HG02981 (cell line): ENCODE results near the gene TMC8.
"Not testable (repeated sequence)": the region's sequence is repeated elsewhere in the genome, so short reads cannot be mapped to it uniquely, and the experiment has no call there.

Source experiments
- ATAC-seq: cut with Tn5 transposase; IDR thresholded peaks from one replicate; pipeline ENCODE4 v1.9.1; 2021; ENCODE audit warnings: mild to moderate bottlenecking, moderate library complexity; ENCODE audit not compliant: unreplicated experiment

TMC8 gene

DNA sequence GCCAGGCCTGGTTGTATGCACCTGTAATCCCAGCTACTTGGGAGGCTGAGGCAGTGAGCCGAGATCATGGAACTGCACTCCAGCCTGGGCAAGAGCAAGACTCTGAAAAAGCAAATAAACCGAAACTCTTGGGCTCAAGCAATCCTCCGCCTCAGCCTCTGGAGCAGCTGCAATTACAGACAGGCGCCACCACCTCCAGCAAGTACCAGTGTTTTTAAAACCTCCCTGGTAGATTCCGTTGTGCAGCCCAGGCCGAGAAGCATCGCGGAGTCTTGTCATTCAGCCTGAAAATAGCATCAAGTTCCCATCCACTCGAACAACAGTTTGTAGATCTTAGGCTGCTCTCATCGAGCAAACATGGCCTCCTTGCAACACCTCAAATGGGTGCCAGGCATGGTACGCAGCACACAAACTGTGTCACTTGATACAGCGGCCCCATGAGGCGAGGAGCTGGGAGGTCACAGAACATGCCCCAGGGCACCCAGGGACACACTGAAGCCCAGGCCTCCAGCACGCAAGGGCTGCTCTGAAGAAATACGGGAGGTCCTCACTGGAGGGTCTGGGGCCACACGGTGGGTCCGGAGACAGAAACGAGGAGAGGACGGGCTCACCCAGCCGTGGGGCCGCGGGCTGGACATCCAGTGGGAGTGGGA, 20.1 kb upstream of the TMC8 start:
- no peak for ATAC-seq

DNA sequence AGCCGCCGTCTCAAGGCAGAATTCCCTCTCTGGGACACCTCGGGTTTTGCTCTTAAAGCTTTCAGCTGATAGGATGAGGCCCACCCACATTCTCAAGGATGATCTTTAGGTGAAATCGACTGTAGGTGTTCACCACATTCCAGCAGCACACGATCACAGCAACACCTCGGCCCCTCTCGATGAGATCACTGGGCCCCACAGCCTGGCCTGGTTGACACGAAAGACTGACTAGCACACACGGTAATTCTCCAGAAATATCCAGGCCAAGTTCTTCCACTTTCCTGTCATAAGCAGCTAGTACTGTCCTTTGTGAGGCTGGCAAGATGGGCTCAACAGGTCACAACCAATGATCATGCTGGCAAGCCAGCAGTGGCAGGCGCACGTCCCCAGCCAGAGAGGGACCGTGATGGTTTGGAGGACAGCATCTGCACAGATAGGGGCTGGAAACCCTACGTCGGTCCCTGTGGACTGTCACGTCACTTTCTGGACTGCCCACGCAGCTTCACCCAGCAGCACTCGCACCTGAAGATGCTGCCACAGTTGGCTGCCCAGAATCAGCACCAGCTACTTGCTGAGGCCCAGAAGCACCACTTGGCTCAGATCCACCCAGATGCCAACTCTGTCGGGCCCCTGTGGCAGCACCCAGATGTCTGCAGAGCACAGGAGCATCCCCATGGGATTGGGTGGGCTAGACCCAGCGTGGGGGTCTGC, 19.4 kb upstream of the TMC8 start:
- no peak for ATAC-seq

DNA sequence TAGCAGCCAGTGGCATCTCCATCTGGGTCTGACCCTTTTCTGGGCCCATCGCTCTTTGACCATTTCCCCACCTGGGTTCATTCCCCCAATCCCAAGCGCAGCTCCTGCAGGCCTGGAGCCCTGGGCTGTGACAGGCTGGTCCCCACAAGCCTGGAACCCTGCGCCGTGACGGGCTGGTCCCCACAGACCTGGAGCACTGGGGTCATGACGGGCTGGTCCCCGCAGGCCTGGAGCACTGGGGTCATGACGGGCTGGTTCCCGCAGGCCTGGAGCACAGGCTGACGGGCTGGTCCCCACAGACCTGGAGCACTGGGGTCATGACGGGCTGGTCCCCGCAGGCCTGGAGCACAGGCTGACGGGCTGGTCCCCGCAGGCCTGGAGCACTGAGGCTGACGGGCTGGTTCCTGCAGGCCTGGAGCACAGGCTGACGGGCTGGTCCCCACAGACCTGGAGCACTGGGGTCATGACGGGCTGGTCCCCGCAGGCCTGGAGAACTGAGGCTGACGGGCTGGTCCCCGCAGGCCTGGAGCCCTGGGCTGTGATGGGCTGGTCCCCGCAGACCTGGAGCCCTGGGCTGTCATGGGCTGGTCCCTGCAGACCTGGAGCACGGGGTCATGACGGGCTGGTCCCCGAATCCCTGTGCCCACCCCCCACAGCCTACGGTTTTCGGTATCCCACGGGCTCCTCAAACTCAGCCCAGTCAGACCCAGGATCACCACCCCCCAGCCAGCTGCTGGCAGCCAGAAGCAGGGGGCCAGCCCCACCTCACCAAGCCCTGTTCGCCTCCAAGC, 18.6 kb upstream of the TMC8 start:
- no peak for ATAC-seq

DNA sequence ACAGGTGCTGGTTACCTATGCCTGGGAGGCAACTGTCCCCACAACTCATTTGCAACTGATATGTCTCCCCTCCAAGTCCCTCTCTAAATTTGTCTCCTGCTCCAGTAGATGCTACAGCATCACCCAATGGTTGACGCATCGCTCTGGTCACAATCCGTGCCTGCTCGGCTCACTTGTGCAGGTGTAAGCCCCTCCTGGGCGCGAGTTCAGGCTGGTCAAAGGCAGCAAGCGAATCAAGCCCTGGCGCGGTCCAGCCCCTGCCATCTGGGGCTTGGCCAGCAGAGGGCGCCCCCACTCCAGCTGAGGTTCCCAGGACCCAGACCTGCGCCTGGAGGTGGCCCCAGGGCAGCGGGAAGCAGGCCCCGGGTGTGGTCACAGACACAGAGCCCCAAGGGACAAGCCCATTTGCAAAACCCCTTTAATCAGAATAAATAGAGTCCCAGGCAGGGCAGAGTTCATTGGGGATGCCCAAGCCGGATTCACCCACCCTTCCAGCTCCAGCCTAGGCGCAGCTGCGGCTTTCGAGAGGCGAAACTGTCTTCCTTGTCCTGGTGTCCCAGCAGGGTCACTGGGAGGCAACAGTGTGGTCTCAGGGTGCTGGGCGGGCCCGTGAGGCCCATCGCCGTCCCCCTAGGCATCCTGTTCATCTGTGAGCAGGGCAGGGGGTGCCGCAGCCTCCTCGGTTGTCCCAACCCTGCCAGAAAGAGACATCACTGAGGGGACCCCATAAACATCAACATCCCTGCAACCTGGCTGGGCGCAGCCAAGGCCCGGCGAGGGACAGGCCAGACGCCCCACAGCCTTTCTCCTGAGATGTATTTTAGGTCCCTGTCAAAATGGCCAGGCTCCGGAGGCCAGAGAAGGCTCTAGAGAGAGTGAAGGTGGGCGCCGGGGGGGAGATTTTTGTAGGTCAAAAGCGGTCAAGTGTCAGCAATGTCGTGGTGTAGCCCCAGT, 17.8 kb upstream of the TMC8 start:
- no peak for ATAC-seq

DNA sequence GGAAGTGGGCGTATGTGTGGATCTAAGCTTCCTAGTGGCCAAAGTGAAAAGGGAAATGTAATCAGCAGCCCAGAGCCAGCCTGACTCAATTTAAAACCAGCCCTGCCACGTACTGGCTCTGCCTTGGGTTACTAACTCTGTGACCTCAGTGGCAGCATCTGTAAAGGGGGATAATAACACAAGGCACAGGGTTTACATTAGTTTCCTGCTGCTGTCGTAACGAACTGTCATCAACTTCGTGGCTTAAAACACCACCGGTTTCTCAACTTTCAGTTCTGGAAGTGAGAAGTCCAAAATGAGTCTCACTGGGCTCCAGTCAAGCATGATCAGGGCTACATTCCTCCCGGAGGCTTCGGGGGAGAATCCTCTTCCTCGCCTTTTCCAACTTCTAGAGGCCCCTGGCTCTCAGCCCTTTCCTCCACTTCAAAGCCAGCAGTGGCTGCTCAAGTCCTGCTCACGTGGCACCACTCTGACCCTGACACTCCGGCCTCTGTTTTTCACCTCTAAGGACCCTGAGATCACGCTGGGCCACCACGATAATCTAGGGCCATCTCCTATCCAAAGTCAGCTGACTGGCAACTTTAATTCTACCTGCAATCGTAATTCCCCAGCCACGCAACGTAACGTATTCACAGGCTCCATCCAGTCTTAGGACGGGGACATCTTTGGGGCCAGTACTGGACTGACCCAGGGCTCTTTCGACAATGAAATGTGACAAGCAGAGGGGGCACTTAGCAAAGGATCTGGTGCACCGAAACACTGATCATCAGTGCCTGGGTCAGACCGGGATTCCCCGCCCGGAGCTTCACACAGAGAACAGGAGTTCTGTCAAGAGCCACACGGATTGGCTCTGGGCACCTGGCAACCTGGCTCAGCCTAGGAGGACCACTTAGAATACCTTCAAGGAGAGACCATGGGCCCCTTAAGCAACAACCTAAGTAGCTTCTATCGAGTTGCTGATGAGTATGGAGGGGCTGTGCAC, 16.5 kb upstream of the TMC8 start:
- no peak for ATAC-seq

DNA sequence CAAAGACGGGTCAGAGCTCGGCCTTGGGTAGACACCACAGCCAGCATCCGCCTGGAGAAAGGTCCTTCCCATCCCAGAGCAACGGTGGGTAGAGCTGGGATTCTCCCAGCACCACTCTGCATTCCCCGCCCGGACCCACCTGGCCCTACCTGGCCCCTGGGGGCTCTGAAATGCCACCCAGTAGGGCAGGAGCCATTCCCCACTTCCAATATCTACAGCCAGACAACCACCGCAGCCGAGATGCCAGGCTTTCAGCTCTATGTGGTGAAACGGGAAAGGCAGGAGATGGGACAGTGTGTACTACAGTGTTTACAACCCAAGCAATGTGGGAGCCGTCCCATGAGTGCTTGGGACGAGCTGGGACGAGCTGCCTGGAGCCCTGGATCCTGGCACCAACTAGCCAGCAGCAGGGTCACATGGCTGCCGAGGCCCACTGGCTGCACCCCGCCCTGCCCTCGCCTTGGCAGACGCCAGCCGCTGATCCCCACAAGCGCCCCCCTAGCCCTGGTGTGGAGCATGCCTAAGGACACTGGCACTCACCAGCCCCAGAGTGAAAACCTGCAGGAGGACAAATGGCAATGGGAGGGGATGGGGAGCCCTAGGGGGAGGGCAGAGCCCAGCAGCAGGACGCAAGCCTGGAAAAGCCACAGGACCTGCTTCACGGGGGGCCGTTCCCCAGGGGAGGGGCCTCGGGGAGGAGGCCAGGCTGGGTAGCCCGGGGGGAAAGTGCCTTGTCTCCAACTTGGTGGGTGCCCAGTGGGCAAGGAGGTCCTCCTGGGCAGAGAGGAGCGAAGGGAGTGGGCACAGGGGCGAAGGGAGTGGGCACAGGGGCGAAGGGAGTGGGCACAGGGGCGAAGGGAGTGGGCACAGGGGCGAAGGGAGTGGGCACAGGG, 15.5 kb upstream of the TMC8 start:
- ATAC-seq, result no peak

DNA sequence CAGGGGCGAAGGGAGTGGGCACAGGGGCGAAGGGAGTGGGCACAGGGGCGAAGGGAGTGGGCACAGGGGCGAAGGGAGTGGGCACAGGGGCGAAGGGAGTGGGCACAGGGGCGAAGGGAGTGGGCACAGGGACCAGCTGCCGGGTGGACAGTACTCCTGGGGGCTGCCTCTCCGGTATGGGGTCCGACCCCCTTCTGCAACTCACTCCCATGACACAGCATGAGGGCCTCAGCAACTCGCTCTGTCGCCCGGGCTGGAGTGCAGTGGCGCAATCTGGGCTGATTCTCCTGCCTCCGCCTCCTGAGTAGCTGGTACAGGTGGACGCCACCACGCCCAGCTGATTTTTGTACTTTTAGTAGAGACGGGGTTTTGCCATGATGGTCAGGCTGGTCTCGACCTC, 14.8 kb upstream of the TMC8 start:
- ATAC-seq, result not testable (repeated sequence)

DNA sequence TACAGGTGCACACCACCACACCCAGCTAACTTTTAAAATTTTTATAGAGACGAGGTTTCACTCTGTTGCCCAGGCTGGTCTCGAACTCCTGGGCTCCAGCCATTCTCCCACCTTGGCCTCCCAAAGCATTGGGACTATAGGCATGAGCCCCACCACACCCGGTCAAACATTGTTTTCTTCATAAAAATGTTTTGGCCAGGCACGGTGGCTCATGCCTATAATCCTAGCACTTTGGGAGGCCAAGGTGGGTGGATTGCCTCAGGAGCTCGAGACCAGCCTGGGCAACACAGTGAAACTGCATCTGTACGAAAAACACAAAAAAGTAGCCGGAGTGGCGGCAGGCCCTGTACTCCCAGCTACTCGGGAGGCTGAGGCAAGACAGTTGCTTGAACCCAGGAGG, 14.2 kb upstream of the TMC8 start:
- no peak for ATAC-seq

DNA sequence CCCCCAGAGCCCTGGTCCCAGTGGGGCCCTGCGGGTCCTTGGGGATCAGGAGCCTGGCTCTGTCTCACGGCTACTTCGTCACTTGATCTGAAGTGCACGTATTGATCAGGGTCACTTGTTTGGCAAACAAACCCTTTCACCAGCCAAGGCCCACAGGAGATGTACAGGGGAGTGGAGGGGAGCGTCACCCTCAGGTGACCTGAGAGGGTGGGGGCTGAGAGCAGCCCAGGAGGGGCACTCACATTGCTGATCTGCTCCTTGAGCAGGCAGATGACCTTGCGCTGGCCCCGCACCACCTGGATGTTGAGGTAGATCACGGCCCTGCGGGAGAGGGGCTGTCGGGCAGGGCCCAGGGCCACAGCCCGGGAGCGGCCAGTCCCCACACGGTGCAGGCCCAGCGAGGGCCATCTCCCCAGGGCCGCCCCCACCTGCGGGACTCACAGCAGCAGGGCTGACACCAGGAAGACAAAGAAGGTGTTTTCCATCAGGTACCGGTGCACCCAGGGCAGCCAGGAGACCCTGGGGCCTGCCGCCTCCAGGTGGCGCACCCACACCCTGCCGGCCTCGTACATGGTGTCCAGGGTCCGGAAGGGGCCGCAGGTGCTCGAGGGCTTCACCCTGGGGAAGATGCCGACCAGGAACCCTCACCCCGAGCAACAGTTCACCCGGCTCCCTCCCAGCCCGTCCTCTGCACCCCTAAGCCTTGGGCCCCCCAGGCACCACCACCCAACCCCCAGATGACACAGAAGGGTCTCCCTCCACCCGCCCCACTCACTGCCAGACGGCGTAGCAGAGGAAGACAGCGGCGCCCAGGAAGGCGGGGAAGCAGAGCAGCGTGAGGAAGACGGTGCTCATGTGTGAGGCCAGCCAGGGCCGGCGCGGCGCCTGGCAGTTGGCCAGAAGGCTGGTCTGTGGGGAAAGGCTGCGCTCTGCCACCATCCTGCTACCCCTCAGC, 13.3 kb upstream of the TMC8 start:
- ATAC-seq, result no peak

DNA sequence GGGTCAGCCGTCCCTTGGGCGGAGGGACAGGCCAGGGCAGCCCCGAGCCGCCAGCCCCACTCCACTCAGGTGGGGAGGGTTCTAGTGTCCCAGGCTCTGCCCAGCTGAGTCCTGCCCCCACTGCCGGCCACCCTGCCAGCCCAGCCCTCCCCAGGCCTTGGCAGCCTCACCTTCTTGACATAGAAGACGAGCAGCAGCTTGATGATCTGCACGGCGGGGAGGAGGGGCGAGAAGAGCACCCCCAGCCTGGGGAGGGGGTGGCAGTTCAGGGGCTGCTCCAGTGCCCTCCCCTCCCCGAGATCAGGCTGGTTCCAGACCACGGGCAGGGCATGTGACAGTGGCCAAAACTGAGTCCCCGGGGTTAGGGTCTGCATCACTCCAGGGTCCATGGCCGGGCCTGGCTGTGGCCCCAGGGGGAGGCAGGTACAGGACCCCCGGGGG, 11.8 kb upstream of the TMC8 start:
- no peak for ATAC-seq

DNA sequence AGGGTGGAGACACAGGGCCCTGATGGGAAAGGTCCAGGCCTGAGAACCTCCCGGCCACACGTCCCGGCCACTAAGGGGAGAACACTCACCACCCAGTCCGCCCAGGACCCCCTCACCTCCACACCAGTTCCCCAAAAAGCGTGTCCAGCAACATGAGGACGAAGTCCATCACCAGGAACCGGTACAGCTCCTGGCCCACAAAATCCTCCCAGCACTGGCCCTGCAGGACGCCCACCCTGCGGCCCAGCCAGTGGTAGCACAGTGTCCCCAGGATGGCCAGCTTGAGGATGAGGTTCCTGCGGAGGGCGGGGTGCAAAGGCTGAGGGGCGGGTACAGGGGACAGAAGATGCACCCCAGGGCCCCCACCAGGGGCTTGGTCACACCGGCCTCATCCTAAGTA, 10.0 kb upstream of the TMC8 start:
- ATAC-seq, result no peak

DNA sequence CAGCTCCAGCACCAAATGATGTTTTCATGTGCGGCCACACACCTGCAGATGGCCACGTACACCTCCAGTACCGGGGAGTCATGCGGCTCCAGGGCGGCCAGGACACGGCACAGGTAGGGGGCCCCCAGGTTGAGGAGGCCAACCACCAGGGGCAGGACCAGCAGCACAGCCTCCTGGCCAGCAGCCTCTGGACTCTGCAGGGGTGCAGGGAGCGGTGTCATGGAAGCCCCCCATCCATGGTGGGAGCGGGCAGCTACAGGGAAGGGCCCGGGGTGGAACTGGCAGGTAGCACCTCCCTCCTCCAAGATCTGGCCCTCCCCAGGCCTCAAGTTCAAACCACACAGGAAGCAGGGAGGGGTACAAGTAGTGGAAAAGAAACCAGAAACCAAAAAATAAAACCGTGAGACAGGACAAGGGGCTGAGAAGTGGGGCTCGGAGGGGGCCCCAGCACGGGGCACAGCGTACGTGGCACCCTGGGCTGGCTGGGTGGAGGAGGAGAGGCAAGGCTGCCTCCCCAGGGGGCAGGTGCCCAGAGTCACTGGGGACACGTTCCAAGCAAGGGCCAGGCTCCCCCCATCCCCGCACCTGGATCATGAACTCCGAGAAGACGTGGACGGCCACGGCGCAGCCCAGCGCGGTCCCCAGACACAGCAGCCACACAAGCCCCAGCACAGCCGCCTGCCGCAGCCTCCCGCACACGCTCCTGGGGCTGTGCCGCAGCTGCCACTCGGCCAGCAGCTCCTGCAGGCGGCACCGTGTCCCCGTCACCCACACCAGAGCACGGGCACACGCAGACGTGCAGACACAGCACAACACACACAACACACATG, 9.4 kb upstream of the TMC8 start:
- no peak for ATAC-seq

DNA sequence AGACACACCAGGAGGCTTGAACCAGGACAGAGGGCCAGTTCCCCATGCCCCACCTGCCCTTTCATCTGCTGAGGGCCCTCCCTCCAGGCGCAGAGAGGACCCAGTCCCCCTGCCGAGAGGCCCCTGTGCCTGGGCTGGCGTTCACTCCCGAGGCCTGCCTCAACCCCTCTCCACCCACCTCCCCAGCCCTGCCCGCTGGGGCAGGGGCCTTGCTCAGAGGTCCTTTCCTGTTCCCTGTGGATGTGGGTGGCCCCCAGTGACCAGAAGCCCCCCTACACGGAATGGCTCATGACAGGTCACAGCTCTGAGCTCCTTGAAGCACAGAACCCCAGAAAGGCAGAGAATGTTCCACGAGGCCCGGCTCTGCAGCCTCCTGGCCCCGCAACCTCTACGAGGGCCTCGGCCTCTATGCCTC, 8.8 kb upstream of the TMC8 start:
- ATAC-seq, result no peak

DNA sequence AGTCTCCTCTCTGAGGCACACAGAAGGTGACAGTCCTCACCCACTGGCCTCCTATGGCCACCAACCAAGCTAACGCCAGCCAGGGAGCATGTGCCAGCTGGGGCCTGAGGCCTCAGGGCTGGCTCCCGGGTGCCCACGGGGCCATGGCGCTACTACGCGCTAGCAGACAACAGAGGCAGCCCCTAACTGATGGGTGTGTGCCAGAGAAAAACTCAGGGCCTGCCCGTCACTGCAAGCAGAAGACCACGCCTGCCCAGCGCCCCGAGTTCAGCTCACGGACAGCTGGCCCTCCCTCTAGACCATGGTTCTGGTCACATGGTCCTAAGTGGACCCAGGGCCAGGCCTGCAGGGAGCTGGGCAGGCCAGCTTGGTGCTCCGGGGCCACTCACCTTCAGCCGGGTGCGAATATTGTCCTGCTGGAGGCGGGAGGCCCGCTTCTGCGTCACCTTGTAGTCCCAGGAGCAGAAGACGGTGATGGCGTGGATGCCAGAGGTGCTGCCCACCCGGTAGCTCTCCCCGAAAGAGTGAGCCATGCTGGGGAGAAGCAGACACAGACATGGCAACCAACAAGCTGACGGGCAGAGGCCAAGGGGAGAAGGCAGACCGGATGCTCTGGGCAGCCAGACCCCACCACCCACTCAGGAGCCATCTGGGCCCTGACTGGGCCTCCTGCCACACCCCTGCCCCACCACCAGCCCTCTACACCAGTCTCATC, 8.2 kb upstream of the TMC8 start:
- ATAC-seq, result no peak

DNA sequence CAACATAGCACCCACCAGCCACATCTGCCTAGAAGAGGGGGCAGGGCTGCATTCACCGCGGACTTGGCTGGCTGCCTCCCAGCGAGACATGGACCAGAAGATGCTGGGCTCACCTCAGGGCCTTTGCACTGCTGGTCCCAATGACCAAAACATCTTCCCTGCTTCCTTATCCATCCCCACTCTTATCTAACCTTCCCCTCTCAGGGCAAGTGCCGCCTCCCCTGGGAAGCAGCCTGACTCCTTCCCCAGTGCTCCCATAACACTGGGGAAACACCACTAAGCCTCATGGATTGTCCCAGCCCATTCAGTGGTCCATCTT, 7.7 kb upstream of the TMC8 start:
- ATAC-seq, result no peak

DNA sequence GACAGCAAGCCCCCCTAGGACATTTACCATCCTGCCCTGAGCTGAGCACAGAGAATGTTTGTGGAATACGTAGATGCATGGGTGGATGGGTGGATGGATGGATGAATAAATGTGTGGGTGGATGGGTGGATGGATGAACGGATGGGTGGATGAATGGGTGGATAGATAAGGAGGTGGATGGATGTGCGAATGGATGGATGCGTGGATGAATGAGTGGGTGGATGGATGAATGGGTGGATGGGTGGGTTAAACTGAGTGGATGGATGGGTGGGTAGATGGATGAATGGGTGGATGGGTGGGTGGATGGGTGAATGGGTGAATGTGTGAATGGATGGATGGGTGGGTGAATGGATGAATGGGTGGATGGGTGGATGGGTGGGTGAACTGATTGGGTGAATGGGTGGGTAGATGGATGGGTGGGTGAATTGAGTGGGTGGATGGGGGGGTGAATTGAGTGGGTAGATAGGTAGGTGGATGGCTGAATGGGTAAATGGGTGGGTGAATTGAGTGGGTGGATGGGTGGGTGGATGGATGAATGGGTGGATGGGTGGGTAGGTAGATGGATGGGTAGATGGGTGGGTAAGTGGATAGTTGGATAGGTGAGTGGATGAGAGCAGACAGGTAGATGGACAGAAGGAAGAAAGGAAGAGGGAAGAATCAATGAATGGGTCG, 7.2 kb upstream of the TMC8 start:
- no peak for ATAC-seq
